SJSA1 (cell line): ENCODE data around the gene NLRP5. TPM values are rescaled to one million over a fixed set of nuclear protein-coding genes. Genes with fewer than 3 reads are reported as not detected.

Experiments used
- DNase-seq, 2 experiments: peaks; one replicate each; pipeline ENCODE4 v3.0.0-alpha.2; 2015 to 2020; ENCODE audit warnings: low spot score in 2 of 2, low read depth in 1 of 2
- H3K27ac ChIP-seq: fragments of 250-450 bp; sonication (Bioruptor Pico); 2 replicates; pipeline ENCODE4 v1.5.1; 2020; ENCODE audit warnings: mild to moderate bottlenecking, moderate library complexity
- H3K27me3 ChIP-seq: fragments of 250-450 bp; sonication (Bioruptor Pico); replicated peaks from 2 replicates; pipeline ENCODE4 v1.5.1; 2020; ENCODE audit warnings: mild to moderate bottlenecking, moderate library complexity
- H3K36me3 ChIP-seq: fragments of 250-450 bp; sonication (Bioruptor Pico); 2 replicates; pipeline ENCODE4 v1.5.1; 2020; ENCODE audit warnings: mild to moderate bottlenecking
- H3K4me1 ChIP-seq: fragments of 250-450 bp; sonication (Bioruptor Pico); replicated peaks from 2 replicates; pipeline ENCODE4 v1.6.1; 2021; ENCODE audit warnings: mild to moderate bottlenecking
- H3K4me3 ChIP-seq: fragments of 250-450 bp; sonication (Bioruptor Pico); 2 replicates; pipeline ENCODE4 v1.5.1; 2020; ENCODE audit warnings: mild to moderate bottlenecking
- H3K9me3 ChIP-seq: fragments of 250-450 bp; sonication (Bioruptor Pico); replicated peaks from 2 replicates; pipeline ENCODE4 v1.5.1; 2020; ENCODE audit warnings: mild to moderate bottlenecking
- total RNA-seq: library from RNA; depleted of rRNA; stranded (reverse); fragments of >200 nt; shearing (Covaris generic); gene quantifications from 2 replicates; pipeline ENCODE4 v1.2.3, GENCODE V29; 2014; rRNA removed

Gene NLRP5
- total RNA-seq, 1 experiment from 2014 or later: not detected

- DNase-seq: no peak
These were observed 122.0 kb downstream of the NLRP5 start for GRCh38 chr19:56108447-56109195.

GRCh38 chr19:56109226-56109625 lies 122.7 kb downstream of the NLRP5 start:
- no peak overlapping the region for H3K4me3 ChIP-seq
- no peak overlapping the region for H3K27ac ChIP-seq
- no peaks in the 10 kb centered on the region for H3K27me3 ChIP-seq
- H3K9me3 ChIP-seq: peaks cover 4% of the 10 kb centered on the region
- no peak for DNase-seq
- H3K36me3 ChIP-seq: peaks cover 33% of the 10 kb centered on the region
- H3K4me1 ChIP-seq: no peaks in the 10 kb centered on the region

More at GRCh38 chr19:56108447-56109195, 122.0 kb downstream of the NLRP5 start:
- Histone ChIP-seq H3K27me3 (no peaks in the 10 kb centered on the region), H3K4me3 (no peak overlapping the region), H3K4me1 (no peaks in the 10 kb centered on the region), H3K36me3 (peaks cover 33% of the 10 kb centered on the region), H3K9me3 (peaks cover 4% of the 10 kb centered on the region), H3K27ac (no peak overlapping the region)

GRCh38 chr19:56110515-56111448 lies 124.2 kb downstream of the NLRP5 start:
- no peak for DNase-seq
- no peaks in the 10 kb centered on the region for H3K4me1 ChIP-seq
- H3K27me3 ChIP-seq: no peaks in the 10 kb centered on the region
- H3K27ac ChIP-seq: no peak overlapping the region
- peaks cover 33% of the 10 kb centered on the region for H3K36me3 ChIP-seq
- no peak overlapping the region for H3K4me3 ChIP-seq
- no peaks in the 10 kb centered on the region for H3K9me3 ChIP-seq

Other genes with a start within 250 kb of the NLRP5 start
- gene NLRP9, start 248.4 kb upstream of the NLRP5 start, total RNA-seq: not detected in 2 replicates
- gene RFPL4A, start 227.7 kb upstream of the NLRP5 start, total RNA-seq: not detected in 2 replicates
- not detected in 2 replicates for gene RFPL4AL1, start 217.7 kb upstream of the NLRP5 start, total RNA-seq
- not detected in 2 replicates for gene NLRP11, start 154.8 kb upstream of the NLRP5 start, total RNA-seq
- not detected in 2 replicates for gene NLRP4, start 150.2 kb upstream of the NLRP5 start, total RNA-seq
- not detected in 2 replicates for gene NLRP13, start 54.4 kb upstream of the NLRP5 start, total RNA-seq
- gene NLRP8, start 38.9 kb upstream of the NLRP5 start, total RNA-seq: not detected in 2 replicates
- gene ZNF787, start 134.5 kb downstream of the NLRP5 start, total RNA-seq: 20.0 and 26.2 TPM in 2 replicates
- 23.4 and 36.1 TPM in 2 replicates for gene ZNF444, start 154.5 kb downstream of the NLRP5 start, total RNA-seq
- not detected in 2 replicates for gene GALP, start 189.2 kb downstream of the NLRP5 start, total RNA-seq
- not detected in 2 replicates for gene ZSCAN5B, start 211.0 kb downstream of the NLRP5 start, total RNA-seq
- gene ZSCAN5C, start 215.5 kb downstream of the NLRP5 start, total RNA-seq: not detected in 2 replicates